AG08395 (cell line): ENCODE measurements around the gene GPC6.
"Not testable (repeated sequence)": the region's sequence is repeated elsewhere in the genome, so short reads cannot be mapped to it uniquely, and the experiment has no call there.

ENCODE experiments used
- DNase-seq: peaks from one replicate; pipeline ENCODE4 v3.0.0; 2012; ENCODE audit warnings: mixed read lengths, low spot score

Gene GPC6

GRCh38 chr13:93425411-93425810 lies 198.8 kb downstream of the GPC6 start:
- no peak for DNase-seq

GRCh38 chr13:93430381-93430780 lies 203.8 kb downstream of the GPC6 start:
- no peak for DNase-seq

GRCh38 chr13:93435651-93436050 lies 209.0 kb downstream of the GPC6 start:
- DNase-seq = no peak

- no peak for DNase-seq
Observed at GRCh38 chr13:93437081-93437480, 210.5 kb downstream of the GPC6 start.

GRCh38 chr13:93446238-93446637 lies 219.6 kb downstream of the GPC6 start:
- no peak for DNase-seq

GRCh38 chr13:93450191-93450621 lies 223.6 kb downstream of the GPC6 start:
- DNase-seq = peak; percentile 6

GRCh38 chr13:93450761-93451160 lies 224.2 kb downstream of the GPC6 start:
- no peak for DNase-seq

GRCh38 chr13:93454676-93455235 lies 228.1 kb downstream of the GPC6 start:
- DNase-seq = not testable (repeated sequence)

GRCh38 chr13:93455861-93456260 lies 229.3 kb downstream of the GPC6 start:
- DNase-seq = no peak

GRCh38 chr13:93460005-93460404 lies 233.4 kb downstream of the GPC6 start:
- no peak for DNase-seq

GRCh38 chr13:93462151-93462550 lies 235.5 kb downstream of the GPC6 start:
- no peak for DNase-seq

- no peak for DNase-seq
Observed at GRCh38 chr13:93466502-93467036, 240.0 kb downstream of the GPC6 start.

GRCh38 chr13:93467175-93467574 lies 240.6 kb downstream of the GPC6 start:
- DNase-seq = no peak

- DNase-seq = no peak
Observed at GRCh38 chr13:93468433-93468832, 241.8 kb downstream of the GPC6 start.

GRCh38 chr13:93472296-93472695 lies 245.7 kb downstream of the GPC6 start:
- no peak for DNase-seq

- no peak for DNase-seq
Observed at GRCh38 chr13:93472814-93473296, 246.2 kb downstream of the GPC6 start.

GRCh38 chr13:93473441-93474270 lies 247.0 kb downstream of the GPC6 start:
- no peak for DNase-seq

GRCh38 chr13:93476175-93476574 lies 249.6 kb downstream of the GPC6 start:
- DNase-seq = peak; percentile 64

GRCh38 chr13:93477238-93477637 lies 250.6 kb downstream of the GPC6 start:
- DNase-seq = no peak

GRCh38 chr13:93480553-93481106 lies 254.0 kb downstream of the GPC6 start:
- DNase-seq = no peak

GRCh38 chr13:93496117-93496516 lies 269.5 kb downstream of the GPC6 start:
- DNase-seq = not testable (repeated sequence)

- no peak for DNase-seq
Observed at GRCh38 chr13:93496985-93497673, 270.5 kb downstream of the GPC6 start.
